Measurements from ENCODE around the gene RPAP2. TPM values are rescaled to one million over a fixed set of nuclear protein-coding genes. Genes with fewer than 3 reads are reported as not detected.
"Not testable (repeated sequence)": the region's sequence is repeated elsewhere in the genome, so short reads cannot be mapped to it uniquely, and the experiment has no call there.

RPAP2 gene
- polyA plus RNA-seq, 3 donors: 4.4 to 7.8 (median 7.3) TPM

DNA sequence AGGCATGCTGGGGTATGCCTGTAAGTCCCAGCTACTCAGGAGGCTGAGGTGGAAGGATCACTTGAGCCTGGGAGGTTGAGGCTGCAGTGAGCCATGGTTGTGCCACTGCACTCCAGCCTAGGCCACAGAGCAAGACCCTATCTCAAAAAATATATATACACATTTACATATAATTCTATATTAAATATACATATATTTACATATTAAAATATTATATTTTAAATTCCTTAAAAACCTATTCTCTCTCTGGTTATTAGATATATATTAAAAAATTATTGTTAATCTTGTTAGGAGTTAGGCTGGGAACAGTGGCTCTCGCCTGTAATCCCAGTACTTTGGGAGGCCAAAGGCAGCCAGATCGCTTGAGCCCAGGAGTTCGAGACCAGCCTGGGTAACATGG is 22.8 kb upstream of the RPAP2 start:
- no peaks in the 10 kb centered on the region for H3K4me1 ChIP-seq (ENCODE audit: control insufficient read depth in 1 of 2, insufficient read depth in 2 of 2, low read length in 2 of 2)
- no peak for DNase-seq
- intact Hi-C loops (cut with micrococcal nuclease): no loop called here
- TF ChIP-seq, protein P1, sequence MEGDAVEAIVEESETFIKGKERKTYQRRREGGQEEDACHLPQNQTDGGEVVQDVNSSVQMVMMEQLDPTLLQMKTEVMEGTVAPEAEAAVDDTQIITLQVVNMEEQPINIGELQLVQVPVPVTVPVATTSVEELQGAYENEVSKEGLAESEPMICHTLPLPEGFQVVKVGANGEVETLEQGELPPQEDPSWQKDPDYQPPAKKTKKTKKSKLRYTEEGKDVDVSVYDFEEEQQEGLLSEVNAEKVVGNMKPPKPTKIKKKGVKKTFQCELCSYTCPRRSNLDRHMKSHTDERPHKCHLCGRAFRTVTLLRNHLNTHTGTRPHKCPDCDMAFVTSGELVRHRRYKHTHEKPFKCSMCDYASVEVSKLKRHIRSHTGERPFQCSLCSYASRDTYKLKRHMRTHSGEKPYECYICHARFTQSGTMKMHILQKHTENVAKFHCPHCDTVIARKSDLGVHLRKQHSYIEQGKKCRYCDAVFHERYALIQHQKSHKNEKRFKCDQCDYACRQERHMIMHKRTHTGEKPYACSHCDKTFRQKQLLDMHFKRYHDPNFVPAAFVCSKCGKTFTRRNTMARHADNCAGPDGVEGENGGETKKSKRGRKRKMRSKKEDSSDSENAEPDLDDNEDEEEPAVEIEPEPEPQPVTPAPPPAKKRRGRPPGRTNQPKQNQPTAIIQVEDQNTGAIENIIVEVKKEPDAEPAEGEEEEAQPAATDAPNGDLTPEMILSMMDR (IDR thresholded peaks at IDR 0.05): no peak
- no peaks in the 10 kb centered on the region for H3K79me2 ChIP-seq (ENCODE audit: insufficient read depth, low read length)
- H3K4me3 ChIP-seq (replicated peaks in 1 of 3; ENCODE audit: low read depth in 2 of 3, low read length in 3 of 3): no peak overlapping the region
- H4K20me1 ChIP-seq (ENCODE audit: insufficient read depth, low read length): no peaks in the 10 kb centered on the region
- peaks cover 17 to 89% of the 10 kb centered on the region in 2 donors for H3K36me3 ChIP-seq (replicated peaks in 1 of 2; ENCODE audit: control insufficient read depth in 1 of 2, insufficient read depth in 2 of 2, low read length in 2 of 2)
- no peak overlapping the region for H3K4me3 Mint-ChIP-seq
- no peak overlapping the region for H3K4me2 ChIP-seq (replicated peaks; ENCODE audit: extremely low read depth, low read length, poor library complexity, severe bottlenecking)
- H3K27me3 ChIP-seq (ENCODE audit: control insufficient read depth in 2 of 2, insufficient read depth in 2 of 2, low read length in 2 of 2): no peaks in the 10 kb centered on the region
- H3K27me3 Mint-ChIP-seq (ENCODE audit: low read depth in 3 of 3): peaks cover 0 to 1% (median 0%) of the 10 kb centered on the region in 3 donors
- H3K9me3 ChIP-seq (replicated peaks in 1 of 2; ENCODE audit: control insufficient read depth in 1 of 2, insufficient read depth in 1 of 2, low read length in 2 of 2): no peaks in the 10 kb centered on the region
- no peaks in the 10 kb centered on the region for H3K4me1 Mint-ChIP-seq
- peaks cover 0 to 5% (median 2%) of the 10 kb centered on the region in 7 donors for H3K9me3 Mint-ChIP-seq
- H2AFZ ChIP-seq (ENCODE audit: insufficient read depth, low read depth, low read length, poor library complexity, severe bottlenecking): no peak overlapping the region
- H3K27ac Mint-ChIP-seq: no peak overlapping the region
- peaks cover 54 to 69% of the 10 kb centered on the region in 2 donors for H3K36me3 Mint-ChIP-seq
- no peak overlapping the region for H3K9ac ChIP-seq (ENCODE audit: insufficient read depth, low read length, poor library complexity, severe bottlenecking)
- no peak overlapping the region for H3K27ac ChIP-seq (ENCODE audit: low read depth in 1 of 2, low read length in 2 of 2)
- WGBS (ENCODE audit: insufficient coverage): no CpG with 5 or more reads among the region's 3 CpGs

DNA sequence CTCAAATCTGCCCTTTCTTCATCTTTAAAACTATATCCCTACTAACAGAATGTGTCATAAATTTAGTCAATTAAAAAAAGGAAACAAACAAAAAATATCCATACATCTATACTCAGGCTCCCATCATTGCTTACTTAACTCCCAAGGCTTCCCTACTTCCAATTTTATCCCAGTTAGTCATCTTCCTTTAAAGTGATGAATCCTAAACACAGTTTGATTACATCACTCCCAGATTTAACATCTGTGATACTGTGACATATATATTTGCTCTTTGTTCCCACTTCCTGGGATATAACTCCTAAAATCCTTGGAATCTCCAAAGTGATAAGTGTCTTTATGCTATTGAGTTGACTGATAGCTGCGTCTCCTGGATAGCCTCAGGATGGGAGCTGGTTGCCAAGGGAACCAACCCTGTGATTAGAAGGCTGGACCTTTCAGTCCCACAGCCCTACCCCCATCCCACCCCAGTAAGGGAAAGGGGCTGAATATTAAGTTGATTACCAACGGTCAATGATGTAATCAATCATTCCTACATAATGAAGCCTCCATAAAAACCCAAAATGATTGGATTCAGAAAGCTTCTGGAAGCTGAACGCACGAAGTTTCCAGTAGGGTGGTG is 21.6 kb upstream of the RPAP2 start:
- Histone ChIP-seq H3K9ac (ENCODE audit: insufficient read depth, low read length, poor library complexity, severe bottlenecking) (no peak overlapping the region), H3K27ac (ENCODE audit: low read depth in 1 of 2, low read length in 2 of 2) (no peak overlapping the region), H3K4me1 (ENCODE audit: control insufficient read depth in 1 of 2, insufficient read depth in 2 of 2, low read length in 2 of 2) (no peaks in the 10 kb centered on the region), H3K4me3 (replicated peaks in 1 of 3; ENCODE audit: low read depth in 2 of 3, low read length in 3 of 3) (no peak overlapping the region), H3K4me2 (replicated peaks; ENCODE audit: extremely low read depth, low read length, poor library complexity, severe bottlenecking) (no peak overlapping the region), H2AFZ (ENCODE audit: insufficient read depth, low read depth, low read length, poor library complexity, severe bottlenecking) (no peak overlapping the region), H3K27me3 (ENCODE audit: control insufficient read depth in 2 of 2, insufficient read depth in 2 of 2, low read length in 2 of 2) (no peaks in the 10 kb centered on the region), H3K36me3 (replicated peaks in 1 of 2; ENCODE audit: control insufficient read depth in 1 of 2, insufficient read depth in 2 of 2, low read length in 2 of 2) (peaks cover 14 to 77% of the 10 kb centered on the region in 2 donors), H3K79me2 (ENCODE audit: insufficient read depth, low read length) (no peaks in the 10 kb centered on the region), H4K20me1 (ENCODE audit: insufficient read depth, low read length) (no peaks in the 10 kb centered on the region), H3K9me3 (replicated peaks in 1 of 2; ENCODE audit: control insufficient read depth in 1 of 2, insufficient read depth in 1 of 2, low read length in 2 of 2) (no peaks in the 10 kb centered on the region)
- no CpG with 5 or more reads among the region's 4 CpGs for WGBS (ENCODE audit: insufficient coverage)
- Mint-ChIP-seq H3K4me3 (no peak overlapping the region), H3K27ac (no peak overlapping the region), H3K27me3 (ENCODE audit: low read depth in 3 of 3) (peaks cover 0 to 1% (median 0%) of the 10 kb centered on the region in 3 donors), H3K9me3 (peaks cover 0 to 9% (median 5%) of the 10 kb centered on the region in 7 donors), H3K4me1 (no peaks in the 10 kb centered on the region), H3K36me3 (peaks cover 59 to 72% of the 10 kb centered on the region in 2 donors)
- intact Hi-C loops (cut with micrococcal nuclease): no loop called here
- TF ChIP-seq, protein P1 (IDR thresholded peaks at IDR 0.05): no peak
- no peak for DNase-seq

DNA sequence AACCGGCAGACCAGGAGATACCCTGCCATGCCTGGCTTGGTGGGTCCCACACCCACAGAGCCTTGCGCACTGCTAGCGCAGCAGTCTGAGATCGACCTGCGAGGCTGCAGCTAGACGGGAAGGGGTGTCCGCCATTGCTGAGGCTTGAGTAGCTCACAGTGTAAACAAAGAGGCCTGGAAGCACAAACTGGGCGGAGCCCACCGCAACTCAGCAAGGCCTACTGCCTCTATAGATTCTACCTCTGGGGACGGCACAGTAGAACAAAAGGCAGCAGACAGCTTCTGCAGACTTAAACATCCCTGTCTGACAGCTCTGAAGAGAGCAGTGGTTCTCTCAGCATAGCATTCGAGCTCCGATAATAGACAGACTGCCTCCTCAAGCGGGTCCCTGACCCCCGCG is 19.1 kb upstream of the RPAP2 start:
- peaks cover 11 to 55% of the 10 kb centered on the region in 2 donors for H3K36me3 ChIP-seq (replicated peaks in 1 of 2; ENCODE audit: control insufficient read depth in 1 of 2, insufficient read depth in 2 of 2, low read length in 2 of 2)
- Mint-ChIP-seq H3K9me3 (peaks cover 0 to 14% (median 11%) of the 10 kb centered on the region in 7 donors), H3K36me3 (peaks cover 72 to 82% of the 10 kb centered on the region in 2 donors)
- H3K4me3 Mint-ChIP-seq; H3K27ac ChIP-seq (ENCODE audit: low read depth in 1 of 2, low read length in 2 of 2); DNase-seq; intact Hi-C loops (cut with micrococcal nuclease); H3K4me1 Mint-ChIP-seq; H3K79me2 ChIP-seq (ENCODE audit: insufficient read depth, low read length); H2AFZ ChIP-seq (ENCODE audit: insufficient read depth, low read depth, low read length, poor library complexity, severe bottlenecking); H4K20me1 ChIP-seq (ENCODE audit: insufficient read depth, low read length); H3K9me3 ChIP-seq (replicated peaks in 1 of 2; ENCODE audit: control insufficient read depth in 1 of 2, insufficient read depth in 1 of 2, low read length in 2 of 2); H3K27me3 ChIP-seq (ENCODE audit: control insufficient read depth in 2 of 2, insufficient read depth in 2 of 2, low read length in 2 of 2); H3K4me2 ChIP-seq (replicated peaks; ENCODE audit: extremely low read depth, low read length, poor library complexity, severe bottlenecking); H3K27me3 Mint-ChIP-seq (ENCODE audit: low read depth in 3 of 3); H3K4me3 ChIP-seq (replicated peaks in 1 of 3; ENCODE audit: low read depth in 2 of 3, low read length in 3 of 3); H3K4me1 ChIP-seq (ENCODE audit: control insufficient read depth in 1 of 2, insufficient read depth in 2 of 2, low read length in 2 of 2); H3K9ac ChIP-seq (ENCODE audit: insufficient read depth, low read length, poor library complexity, severe bottlenecking); H3K27ac Mint-ChIP-seq: not testable (repeated sequence)
- 97% methylated on average over 14 of the region's 15 CpGs for WGBS (ENCODE audit: insufficient coverage)
